Esophagus (tissue), 2 donors: Measurements from ENCODE around the gene PDZRN3. TPM values are rescaled to one million over a fixed set of nuclear protein-coding genes. Genes with fewer than 3 reads are reported as not detected.

Experiments used
- H3K27ac ChIP-seq, 2 donors: one replicate each; pipeline ENCODE4 v1.5.1; 2013; ENCODE audit warnings: low read depth in 2 of 2, mild to moderate bottlenecking in 2 of 2, inconsistent platforms in 1 of 2, low read length in 1 of 2, moderate library complexity in 1 of 2
- H3K27me3 ChIP-seq, 2 donors: one replicate each; pipeline ENCODE4 v1.6.1; 2013; ENCODE audit warnings: low read length in 2 of 2, control low read depth in 1 of 2, mild to moderate bottlenecking in 1 of 2; ENCODE audit not compliant: insufficient read depth in 2 of 2, control insufficient read depth in 1 of 2
- H3K36me3 ChIP-seq, 2 donors: one replicate each; pipeline ENCODE4 v1.6.1; 2013; ENCODE audit warnings: low read length in 1 of 2; ENCODE audit not compliant: control insufficient read depth in 2 of 2, insufficient read depth in 2 of 2
- H3K4me1 ChIP-seq, 2 donors: one replicate each; pipeline ENCODE4 v1.6.1; 2013; ENCODE audit warnings: low read length in 1 of 2; ENCODE audit not compliant: control insufficient read depth in 2 of 2, insufficient read depth in 2 of 2
- H3K4me3 ChIP-seq, 2 donors: one replicate each; pipeline ENCODE4 v1.5.1; 2013; ENCODE audit warnings: low read length in 2 of 2, mild to moderate bottlenecking in 2 of 2, low read depth in 1 of 2, moderate library complexity in 1 of 2
- H3K9me3 ChIP-seq, 2 donors: one replicate each; pipeline ENCODE4 v1.6.1; 2013; ENCODE audit warnings: mild to moderate bottlenecking in 2 of 2, low read depth in 1 of 2, low read length in 1 of 2, moderate library complexity in 1 of 2; ENCODE audit not compliant: control insufficient read depth in 2 of 2, insufficient read depth in 1 of 2
- WGBS, 2 donors: extraction: QIAGEN DNeasy Blood & Tissue Kit; methylation state at CpG; one replicate each; pipeline ENCODE4 v1.1.7; 2013; 5-methylcytosine and 5-hydroxymethylcytosine counted together
- polyA plus RNA-seq, 2 donors: library from polyadenylated mRNA; stranded (reverse); fragments of 200-250 nt; gene quantifications; one replicate each; pipeline ENCODE4 v1.2.3, GENCODE V29; 2013
- donor health status: healthy with polysubstance abuse.
- donor health status: Bipolar disorder and iron deficiency.

Gene PDZRN3
- polyA plus RNA-seq, 2 donors: 13.9 to 17.2 TPM

- no peak overlapping the region for H3K27ac ChIP-seq
- H3K4me3 ChIP-seq: no peak overlapping the region
- H3K36me3 ChIP-seq: no peaks in the 10 kb centered on the region
- peaks cover 2 to 5% of the 10 kb centered on the region in 2 donors for H3K9me3 ChIP-seq
- H3K27me3 ChIP-seq: no peaks in the 10 kb centered on the region
- H3K4me1 ChIP-seq: no peaks in the 10 kb centered on the region
- WGBS, 2 donors: 81 to 83% methylated on average over 3 of the region's 3 CpGs
These were observed 283.3 kb downstream of the PDZRN3 start for GRCh38 chr3:73341272-73341935.

- 74 to 77% methylated on average over 3 of the region's 3 CpGs for WGBS, 2 donors
These were observed 292.2 kb downstream of the PDZRN3 start for GRCh38 chr3:73332558-73332957.

More at GRCh38 chr3:73332558-73332957, 292.2 kb downstream of the PDZRN3 start:
- H3K27ac ChIP-seq: no peak overlapping the region
- no peaks in the 10 kb centered on the region for H3K36me3 ChIP-seq
- H3K4me1 ChIP-seq: no peaks in the 10 kb centered on the region
- no peak overlapping the region for H3K4me3 ChIP-seq
- H3K9me3 ChIP-seq: no peaks in the 10 kb centered on the region
- no peaks in the 10 kb centered on the region for H3K27me3 ChIP-seq
